Esophagus muscularis mucosa (tissue), 4 donors: ENCODE results near the gene ST6GALNAC3. TPM values are rescaled to one million over a fixed set of nuclear protein-coding genes. Genes with fewer than 3 reads are reported as not detected.

Source experiments
- DNase-seq: peaks from one replicate; pipeline ENCODE4 v3.0.0-alpha.2; 2017; ENCODE audit errors: extremely low spot score
- H3K27ac ChIP-seq, 4 donors: fragments of 200-600 bp; sonication (generic); replicated peaks in 1 of 4; 1 replicate in 3 of 4; 2 replicates in 1 of 4; pipeline ENCODE4 v1.5.1; 2016 to 2019; ENCODE audit warnings: mild to moderate bottlenecking in 1 of 4
- H3K27me3 ChIP-seq, 4 donors: fragments of 200-600 bp; sonication (generic); one replicate each; pipeline versions ENCODE4 v1.5.1 to v1.6.0; 2016 to 2019
- H3K36me3 ChIP-seq, 4 donors: fragments of 200-600 bp; sonication (generic); one replicate each; pipeline ENCODE4 v1.5.1; 2016 to 2019
- H3K4me1 ChIP-seq, 4 donors: fragments of 200-600 bp; sonication (generic); one replicate each; pipeline ENCODE4 v1.5.1; 2016 to 2019
- H3K4me3 ChIP-seq, 4 donors: fragments of 200-600 bp; sonication (generic); 1 replicate in 2 of 4; 2 replicates in 2 of 4; pipeline ENCODE4 v1.5.1; 2016 to 2019; ENCODE audit warnings: mild to moderate bottlenecking in 4 of 4, moderate library complexity in 1 of 4
- H3K9me3 ChIP-seq, 4 donors: fragments of 200-600 bp; sonication (generic); 1 replicate in 3 of 4; 2 replicates in 1 of 4; pipeline ENCODE4 v1.5.1; 2016 to 2019
- EP300 ChIP-seq: sonication (generic); formaldehyde crosslinking; IDR thresholded peaks from one replicate; pipeline ENCODE4 v1.6.1; 2017; ENCODE audit warnings: antibody characterized with exemption
- POLR2A ChIP-seq: fragments of 450-650 bp; IDR thresholded peaks from one replicate; pipeline ENCODE4 v1.6.1; 2017; ENCODE audit warnings: antibody characterized with exemption, moderate library complexity, mild to moderate bottlenecking, low read depth
- POLR2AphosphoS5 ChIP-seq, 2 donors: sonication (generic); formaldehyde crosslinking; IDR thresholded peaks; one replicate each; pipeline ENCODE4 v1.6.1; 2017; ENCODE audit warnings: antibody characterized with exemption in 2 of 2
- WGBS: methylation state at CpG from one replicate; pipeline ENCODE4 v1.1.5; 2018; 5-methylcytosine and 5-hydroxymethylcytosine counted together
- intact Hi-C: fragments of 100-400 bp; cut with DNase I; formaldehyde crosslinking; loops from one replicate; pipeline ENCODE4 v1.15.1; 2023
- total RNA-seq, 4 donors: library from RNA; depleted of rRNA; stranded (reverse); fragments of >200 nt; gene quantifications; one replicate each; pipeline versions ENCODE4 v1.1.0 to v1.2.1, GENCODE V29; 2016
- TF ChIP-seq, protein P1 (sequence below), 3 experiments: fragments of 200-600 bp in 2 of 3; fragments of 450-650 bp in 1 of 3; sonication (generic) in 2 of 3; IDR thresholded peaks; one replicate each; pipeline ENCODE4 v1.5.1; 2017 to 2019; ENCODE audit warnings: antibody characterized with exemption in 3 of 3, mild to moderate bottlenecking in 2 of 3, moderate library complexity in 1 of 3

The ST6GALNAC3 gene
- total RNA-seq, 4 donors from 2014 or later: 2.1 to 6.8 (median 4.8) TPM

DNA sequence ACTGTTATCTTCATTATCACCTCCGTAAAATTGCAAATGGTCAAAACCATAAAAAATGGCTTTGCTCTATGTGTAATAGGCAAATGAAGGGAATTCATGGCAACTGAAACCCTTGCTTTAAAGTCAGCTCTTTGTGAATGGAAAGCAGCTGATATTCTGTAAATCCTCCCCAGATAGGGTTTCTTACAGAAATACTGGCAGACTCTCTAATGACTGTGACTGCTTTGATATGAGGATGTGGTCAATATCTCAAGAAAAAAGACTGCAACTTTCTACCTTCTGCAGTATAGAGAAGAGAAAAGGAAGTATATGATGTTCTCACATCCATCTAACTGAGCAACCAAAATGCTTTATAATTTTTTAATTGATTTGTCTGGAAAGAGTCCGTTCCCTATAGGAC is 193.1 kb downstream of the ST6GALNAC3 start:
- WGBS: 85% methylated on average over 2 of the region's 2 CpGs
- no peak for DNase-seq
- Histone ChIP-seq H3K36me3 (no peaks in the 10 kb centered on the region), H3K9me3 (no peaks in the 10 kb centered on the region), H3K4me1 (peaks cover 0 to 7% (median 7%) of the 10 kb centered on the region in 4 donors), H3K27ac (no peak overlapping the region), H3K4me3 (no peak overlapping the region), H3K27me3 (no peaks in the 10 kb centered on the region)
- intact Hi-C loops: no loop called here
- TF ChIP-seq POLR2A (no peak), POLR2AphosphoS5 (IDR thresholded peaks at IDR 0.05) (no peak), EP300 (no peak)

DNA sequence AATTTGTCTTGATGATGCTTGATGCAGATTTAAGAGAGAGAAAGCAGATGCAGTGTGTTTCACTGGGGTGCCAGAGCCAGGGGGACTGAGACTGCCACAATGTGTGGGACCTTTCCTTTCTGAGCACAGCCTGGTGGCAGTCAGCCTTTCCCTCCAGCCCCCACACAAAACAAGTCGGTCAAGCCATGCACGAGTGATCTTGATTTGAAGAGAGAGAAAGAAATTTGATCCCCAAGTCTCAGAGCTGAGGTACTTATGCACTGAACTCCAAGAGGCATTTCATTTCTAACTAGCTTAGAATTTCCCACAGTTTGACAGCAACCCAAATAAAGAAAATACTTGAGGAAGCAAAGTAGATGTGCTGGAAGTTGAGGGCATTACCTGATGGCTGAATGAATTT is 193.8 kb downstream of the ST6GALNAC3 start:
- TF ChIP-seq POLR2AphosphoS5 (IDR thresholded peaks at IDR 0.05) (no peak), POLR2A (no peak), EP300 (no peak)
- TF ChIP-seq, protein P1, sequence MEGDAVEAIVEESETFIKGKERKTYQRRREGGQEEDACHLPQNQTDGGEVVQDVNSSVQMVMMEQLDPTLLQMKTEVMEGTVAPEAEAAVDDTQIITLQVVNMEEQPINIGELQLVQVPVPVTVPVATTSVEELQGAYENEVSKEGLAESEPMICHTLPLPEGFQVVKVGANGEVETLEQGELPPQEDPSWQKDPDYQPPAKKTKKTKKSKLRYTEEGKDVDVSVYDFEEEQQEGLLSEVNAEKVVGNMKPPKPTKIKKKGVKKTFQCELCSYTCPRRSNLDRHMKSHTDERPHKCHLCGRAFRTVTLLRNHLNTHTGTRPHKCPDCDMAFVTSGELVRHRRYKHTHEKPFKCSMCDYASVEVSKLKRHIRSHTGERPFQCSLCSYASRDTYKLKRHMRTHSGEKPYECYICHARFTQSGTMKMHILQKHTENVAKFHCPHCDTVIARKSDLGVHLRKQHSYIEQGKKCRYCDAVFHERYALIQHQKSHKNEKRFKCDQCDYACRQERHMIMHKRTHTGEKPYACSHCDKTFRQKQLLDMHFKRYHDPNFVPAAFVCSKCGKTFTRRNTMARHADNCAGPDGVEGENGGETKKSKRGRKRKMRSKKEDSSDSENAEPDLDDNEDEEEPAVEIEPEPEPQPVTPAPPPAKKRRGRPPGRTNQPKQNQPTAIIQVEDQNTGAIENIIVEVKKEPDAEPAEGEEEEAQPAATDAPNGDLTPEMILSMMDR (IDR thresholded peaks at IDR 0.05): no peak
- H3K27me3 ChIP-seq: no peaks in the 10 kb centered on the region
- DNase-seq: no peak
- peaks cover 0 to 7% (median 7%) of the 10 kb centered on the region in 4 donors for H3K4me1 ChIP-seq
- H3K27ac ChIP-seq: no peak overlapping the region
- no peak overlapping the region for H3K4me3 ChIP-seq
- H3K9me3 ChIP-seq: no peaks in the 10 kb centered on the region
- WGBS: 29% methylated on average over 2 of the region's 2 CpGs
- no peaks in the 10 kb centered on the region for H3K36me3 ChIP-seq
- intact Hi-C loops: no loop called here

GRCh38 chr1:76269155-76269554 is 194.6 kb downstream of the ST6GALNAC3 start:
- H3K27me3 ChIP-seq: no peaks in the 10 kb centered on the region
- H3K4me1 ChIP-seq: peaks cover 0 to 7% (median 7%) of the 10 kb centered on the region in 4 donors
- no peaks in the 10 kb centered on the region for H3K9me3 ChIP-seq
- H3K27ac ChIP-seq: no peak overlapping the region
- no peak for DNase-seq
- H3K4me3 ChIP-seq: no peak overlapping the region
- WGBS: 55% methylated on average over 2 of the region's 2 CpGs
- intact Hi-C loops: no loop called here
- TF ChIP-seq, protein P1 (IDR thresholded peaks at IDR 0.05): no peak
- TF ChIP-seq EP300 (no peak), POLR2A (no peak), POLR2AphosphoS5 (IDR thresholded peaks at IDR 0.05) (no peak)
- no peaks in the 10 kb centered on the region for H3K36me3 ChIP-seq

DNA sequence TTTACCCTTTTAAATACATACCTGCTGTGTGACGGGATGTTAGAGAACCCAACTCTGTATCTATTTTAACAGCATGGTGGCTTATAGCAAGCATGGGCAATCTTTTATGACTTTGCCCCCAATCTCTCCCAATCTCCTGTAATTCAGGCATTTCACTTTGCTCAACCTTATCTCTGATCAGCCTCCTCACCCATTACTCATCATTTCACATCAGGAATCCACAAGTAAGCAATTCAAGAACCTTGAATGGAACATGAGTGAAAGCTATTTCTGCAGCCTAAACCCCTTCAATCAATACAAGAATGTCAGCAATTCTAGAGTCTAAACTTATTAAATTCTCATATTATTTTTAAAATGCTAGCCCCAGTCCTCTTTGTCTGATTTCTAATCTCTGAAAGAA is 199.8 kb downstream of the ST6GALNAC3 start:
- Histone ChIP-seq H3K4me3 (no peak overlapping the region), H3K27ac (no peak overlapping the region), H3K36me3 (no peaks in the 10 kb centered on the region), H3K9me3 (no peaks in the 10 kb centered on the region), H3K4me1 (peaks cover 0 to 6% (median 6%) of the 10 kb centered on the region in 4 donors), H3K27me3 (no peaks in the 10 kb centered on the region)
- TF ChIP-seq, protein P1 (IDR thresholded peaks at IDR 0.05): no peak
- TF ChIP-seq POLR2A (no peak), POLR2AphosphoS5 (IDR thresholded peaks at IDR 0.05) (no peak), EP300 (no peak)
- DNase-seq: no peak
- intact Hi-C loops: no loop called here
- 100% methylated on average over 1 of the region's 1 CpG for WGBS

GRCh38 chr1:76274718-76275117 is 200.2 kb downstream of the ST6GALNAC3 start:
- Histone ChIP-seq H3K36me3 (no peaks in the 10 kb centered on the region), H3K4me1 (peaks cover 0 to 5% (median 1%) of the 10 kb centered on the region in 4 donors), H3K27ac (no peak overlapping the region), H3K4me3 (no peak overlapping the region), H3K9me3 (no peaks in the 10 kb centered on the region), H3K27me3 (no peaks in the 10 kb centered on the region)
- TF ChIP-seq, protein P1 (IDR thresholded peaks at IDR 0.05): no peak
- TF ChIP-seq POLR2A: no peak
- no peak for TF ChIP-seq POLR2AphosphoS5 (IDR thresholded peaks at IDR 0.05)
- TF ChIP-seq EP300: no peak
- intact Hi-C loops: no loop called here
- DNase-seq: no peak
- 87% methylated on average over 3 of the region's 3 CpGs for WGBS
